Upper lobe of right lung (tissue), 1 donor: Measurements from ENCODE around the gene OGFRL1. TPM values are rescaled to one million over a fixed set of nuclear protein-coding genes. Genes with fewer than 3 reads are reported as not detected.

ENCODE experiments used
- ATAC-seq: fragments of 200-7000 bp; cut with Tn5 transposase; one replicate; pipeline ENCODE4 v1.9.1; 2020; ENCODE audit warnings: mild to moderate bottlenecking, moderate library complexity
- DNase-seq: peaks from one replicate; pipeline ENCODE4 v3.0.0-alpha.2; 2020
- H3K27ac ChIP-seq: fragments of 200-600 bp; one replicate; pipeline ENCODE4 v1.8.0; 2022
- H3K27me3 ChIP-seq: fragments of 200-600 bp; one replicate; pipeline ENCODE4 v1.8.0; 2022; ENCODE audit warnings: mild to moderate bottlenecking
- H3K36me3 ChIP-seq: fragments of 200-600 bp; one replicate; pipeline ENCODE4 v1.8.0; 2022
- H3K4me1 ChIP-seq: fragments of 200-600 bp; one replicate; pipeline ENCODE4 v1.8.0; 2022
- H3K4me3 ChIP-seq: fragments of 200-600 bp; one replicate; pipeline ENCODE4 v1.8.0; 2022; ENCODE audit warnings: mild to moderate bottlenecking
- H3K9me3 ChIP-seq: fragments of 200-600 bp; one replicate; pipeline ENCODE4 v1.8.0; 2022
- intact Hi-C: fragments of 100-400 bp; cut with DNase I; formaldehyde crosslinking; loops from one replicate; pipeline ENCODE4 v1.11.0; 2022
- total RNA-seq: library from RNA; stranded (reverse); fragmentation: NEBNext Ultra II Directional; extraction: Animal tissue kit (Norgen Biotek cat#: 25700); gene quantifications from one replicate; pipeline ENCODE4 v1.2.1, GENCODE V29; 2021
- TF ChIP-seq, protein P1 (sequence below): fragments of 200-600 bp; IDR thresholded peaks from one replicate; pipeline ENCODE4 v1.8.0; 2022; ENCODE audit warnings: antibody characterized with exemption
- donor health status: DM: no; HTN: yes; CAD: no; lungs with severe emphysema.

Gene OGFRL1
- total RNA-seq, 1 donor from 2014 or later, result 29.0 TPM

DNA sequence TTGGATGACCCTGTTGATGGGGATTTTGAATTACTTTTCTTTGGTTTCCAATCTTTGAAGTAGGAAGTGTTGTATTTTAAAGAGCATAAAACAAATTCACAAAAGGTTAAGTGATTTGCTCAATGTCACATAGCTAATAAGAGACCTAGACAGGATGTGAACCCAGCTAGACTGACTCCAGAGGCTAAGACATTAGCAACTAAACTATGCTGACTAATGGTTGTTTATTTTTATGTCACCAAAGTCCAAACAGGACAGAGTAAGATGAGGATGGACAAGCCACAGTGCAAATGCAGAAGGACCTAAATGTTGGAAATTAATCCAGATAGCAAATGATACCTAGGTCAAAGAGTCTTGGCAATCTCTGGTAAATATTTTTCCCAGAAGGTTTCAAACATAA, 38.0 kb downstream of the OGFRL1 start:
- Histone ChIP-seq H3K36me3 (no peaks in the 10 kb centered on the region), H3K9me3 (no peaks in the 10 kb centered on the region), H3K27me3 (no peaks in the 10 kb centered on the region), H3K27ac (no peak overlapping the region), H3K4me1 (no peaks in the 10 kb centered on the region), H3K4me3 (no peak overlapping the region)
- intact Hi-C loops, result no loop called here
- DNase-seq (no peak), ATAC-seq (no peak)
- TF ChIP-seq, protein P1, sequence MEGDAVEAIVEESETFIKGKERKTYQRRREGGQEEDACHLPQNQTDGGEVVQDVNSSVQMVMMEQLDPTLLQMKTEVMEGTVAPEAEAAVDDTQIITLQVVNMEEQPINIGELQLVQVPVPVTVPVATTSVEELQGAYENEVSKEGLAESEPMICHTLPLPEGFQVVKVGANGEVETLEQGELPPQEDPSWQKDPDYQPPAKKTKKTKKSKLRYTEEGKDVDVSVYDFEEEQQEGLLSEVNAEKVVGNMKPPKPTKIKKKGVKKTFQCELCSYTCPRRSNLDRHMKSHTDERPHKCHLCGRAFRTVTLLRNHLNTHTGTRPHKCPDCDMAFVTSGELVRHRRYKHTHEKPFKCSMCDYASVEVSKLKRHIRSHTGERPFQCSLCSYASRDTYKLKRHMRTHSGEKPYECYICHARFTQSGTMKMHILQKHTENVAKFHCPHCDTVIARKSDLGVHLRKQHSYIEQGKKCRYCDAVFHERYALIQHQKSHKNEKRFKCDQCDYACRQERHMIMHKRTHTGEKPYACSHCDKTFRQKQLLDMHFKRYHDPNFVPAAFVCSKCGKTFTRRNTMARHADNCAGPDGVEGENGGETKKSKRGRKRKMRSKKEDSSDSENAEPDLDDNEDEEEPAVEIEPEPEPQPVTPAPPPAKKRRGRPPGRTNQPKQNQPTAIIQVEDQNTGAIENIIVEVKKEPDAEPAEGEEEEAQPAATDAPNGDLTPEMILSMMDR, result no peak

GRCh38 chr6:71330501-71330900, 41.9 kb downstream of the OGFRL1 start:
- peaks cover 20% of the 10 kb centered on the region for H3K4me1 ChIP-seq
- intact Hi-C loops, result no loop called here
- no peak overlapping the region for H3K27ac ChIP-seq
- ATAC-seq, result no peak
- no peaks in the 10 kb centered on the region for H3K9me3 ChIP-seq
- H3K36me3 ChIP-seq, result no peaks in the 10 kb centered on the region
- TF ChIP-seq, protein P1, result no peak
- no peaks in the 10 kb centered on the region for H3K27me3 ChIP-seq
- H3K4me3 ChIP-seq, result no peak overlapping the region
- no peak for DNase-seq

DNA sequence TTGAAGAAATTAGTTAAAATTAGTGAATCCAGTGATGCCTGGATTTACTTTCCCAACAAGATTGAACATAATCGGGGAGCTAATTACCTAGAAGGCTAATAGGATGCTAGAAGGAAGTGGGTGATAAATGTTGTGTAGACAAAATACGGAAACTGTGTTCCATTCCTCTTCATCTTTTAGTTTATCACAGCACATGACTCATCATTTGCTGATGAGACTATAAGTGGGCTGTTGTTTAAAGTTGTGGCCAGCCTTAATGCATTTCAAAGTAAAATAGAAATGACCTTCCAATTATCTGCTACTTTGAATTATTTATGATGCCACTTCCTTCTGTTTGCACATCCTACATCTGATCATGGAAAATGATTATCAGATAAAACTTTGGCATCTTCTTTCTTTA, 43.4 kb downstream of the OGFRL1 start:
- intact Hi-C loops, result no loop called here
- TF ChIP-seq, protein P1, result no peak

DNA sequence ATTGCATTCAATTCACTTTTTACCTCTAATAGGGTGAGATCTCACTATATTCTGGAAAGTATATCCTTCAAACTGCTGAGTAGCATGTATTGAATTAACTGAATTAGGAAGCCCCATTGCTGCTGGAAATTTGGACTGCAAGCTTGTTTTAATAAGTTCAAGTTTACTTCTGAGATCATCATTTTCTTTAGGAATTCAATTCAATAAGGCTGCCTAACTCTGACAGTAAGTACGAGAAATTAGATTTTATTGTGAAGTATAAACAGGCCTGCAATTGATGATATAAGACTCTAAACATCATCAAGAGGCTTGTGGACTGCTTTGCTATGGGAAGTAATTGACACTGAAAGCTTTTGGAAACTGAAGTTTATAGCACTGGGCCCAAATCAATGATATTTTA, 44.4 kb downstream of the OGFRL1 start:
- H3K36me3 ChIP-seq, result no peaks in the 10 kb centered on the region
- TF ChIP-seq, protein P1, result no peak
- H3K9me3 ChIP-seq, result no peaks in the 10 kb centered on the region
- H3K4me3 ChIP-seq, result no peak overlapping the region
- H3K4me1 ChIP-seq, result peaks cover 22% of the 10 kb centered on the region
- DNase-seq (no peak), ATAC-seq (no peak)
- no peak overlapping the region for H3K27ac ChIP-seq
- no peaks in the 10 kb centered on the region for H3K27me3 ChIP-seq
- intact Hi-C loops, result no loop called here

More for the DNA sequence above, 43.4 kb downstream of the OGFRL1 start:
- Histone ChIP-seq H3K4me3 (no peak overlapping the region), H3K4me1 (peaks cover 22% of the 10 kb centered on the region), H3K27me3 (no peaks in the 10 kb centered on the region), H3K36me3 (no peaks in the 10 kb centered on the region), H3K9me3 (no peaks in the 10 kb centered on the region), H3K27ac (no peak overlapping the region)
- DNase-seq, result no peak
- no peak for ATAC-seq

GRCh38 chr6:71333697-71334096, 45.1 kb downstream of the OGFRL1 start:
- no peak overlapping the region for H3K27ac ChIP-seq
- TF ChIP-seq, protein P1, result no peak
- H3K36me3 ChIP-seq, result no peaks in the 10 kb centered on the region
- ATAC-seq (peak; percentile 26), DNase-seq (no peak)
- no peak overlapping the region for H3K4me3 ChIP-seq
- no peaks in the 10 kb centered on the region for H3K9me3 ChIP-seq
- intact Hi-C loops, result no loop called here
- H3K4me1 ChIP-seq, result peaks cover 22% of the 10 kb centered on the region
- H3K27me3 ChIP-seq, result no peaks in the 10 kb centered on the region

DNA sequence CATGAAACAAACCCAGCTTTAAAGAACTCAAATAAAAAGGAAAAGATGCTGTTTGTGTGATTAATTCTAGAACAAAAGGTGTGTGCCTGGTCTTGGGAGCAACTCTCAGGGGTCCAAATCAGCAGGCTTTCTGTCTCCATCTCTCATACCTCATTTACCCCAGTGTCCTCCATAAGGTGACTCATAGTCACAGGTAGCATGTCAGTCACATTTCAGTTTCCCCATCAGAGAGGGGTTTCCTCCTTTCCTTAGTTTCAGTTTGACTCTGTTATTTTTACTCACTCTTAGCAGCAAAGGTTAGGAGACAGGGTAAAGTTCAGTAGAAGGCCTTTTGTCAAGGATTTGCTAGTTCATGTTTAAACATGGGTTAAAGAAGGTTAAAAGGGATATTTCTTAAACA, 46.2 kb downstream of the OGFRL1 start:
- TF ChIP-seq, protein P1, result no peak
- Histone ChIP-seq H3K27ac (no peak overlapping the region), H3K27me3 (no peaks in the 10 kb centered on the region), H3K4me3 (no peak overlapping the region), H3K4me1 (peaks cover 22% of the 10 kb centered on the region), H3K36me3 (no peaks in the 10 kb centered on the region), H3K9me3 (no peaks in the 10 kb centered on the region)
- no peak for DNase-seq
- peak; percentile 52 for ATAC-seq
- intact Hi-C loops, result no loop called here
